Cardiac muscle cell (in vitro differentiated cells and primary cell): ENCODE measurements around the gene LIN7B. TPM values are rescaled to one million over a fixed set of nuclear protein-coding genes. Genes with fewer than 3 reads are reported as not detected.

Experiments used
- DNase-seq, 2 donors: peaks; one replicate each; pipeline versions ENCODE4 v3.0.0 to v3.0.0-alpha.2; 2010 to 2017; ENCODE audit warnings: low read depth in 1 of 2, low spot score in 1 of 2
- H3K27ac ChIP-seq: fragments of 200-600 bp; sonication (generic); 2 replicates; pipeline ENCODE4 v1.5.1; 2016
- H3K27me3 ChIP-seq: fragments of 200-600 bp; sonication (generic); 2 replicates; pipeline ENCODE4 v1.6.0; 2016; ENCODE audit warnings: control low read depth
- H3K36me3 ChIP-seq: fragments of 200-600 bp; sonication (generic); 2 replicates; pipeline ENCODE4 v1.5.1; 2016; ENCODE audit warnings: control low read depth
- H3K4me1 ChIP-seq: fragments of 200-600 bp; sonication (generic); 2 replicates; pipeline ENCODE4 v1.8.1; 2017; ENCODE audit warnings: low read depth, mild to moderate bottlenecking, mixed run types
- H3K4me3 ChIP-seq: fragments of 200-600 bp; sonication (generic); 2 replicates; pipeline ENCODE4 v1.5.1; 2016; ENCODE audit warnings: mild to moderate bottlenecking
- H3K9me3 ChIP-seq: fragments of 200-600 bp; sonication (generic); 2 replicates; pipeline ENCODE4 v1.5.1; 2017; ENCODE audit warnings: low read depth, mild to moderate bottlenecking, control low read depth
- CTCF ChIP-seq: IDR thresholded peaks from 2 replicates; pipeline ENCODE4 v1.5.1; 2012; ENCODE audit warnings: low read depth, mild to moderate bottlenecking, low read length
- polyA plus RNA-seq: library from polyadenylated mRNA; unstranded; fragments of >200 nt; fragmentation: Nextera tagmentation; extraction: Ambion mirVana; gene quantifications from 2 replicates; pipeline ENCODE4 v1.2.1, GENCODE V29; 2016
- total RNA-seq: library from RNA; depleted of rRNA; stranded (reverse); fragments of >200 nt; gene quantifications from 2 replicates; pipeline ENCODE4 v1.2.3, GENCODE V29; 2016

Gene LIN7B
- total RNA-seq (20.0 and 24.5 TPM in 2 replicates), polyA plus RNA-seq (34.6 and 37.8 TPM in 2 replicates)

GRCh38 chr19:49113762-49114629 lies at the start of gene LIN7B:
Gene LIN7B, plus strand, starts transcription at chr19:49114370. Its CDS starts 35 bp downstream, at chr19:49114405.
- Histone ChIP-seq H3K4me3 (peak within 1 kb of the TSS; percentile 47), H3K27me3 (no peaks in the 10 kb centered on the region), H3K4me1 (peaks cover 48% of the 10 kb centered on the region), H3K9me3 (no peaks in the 10 kb centered on the region), H3K36me3 (peaks cover 3% of the 10 kb centered on the region), H3K27ac (peak within 1 kb of the TSS; percentile 88)
- DNase-seq: peak; percentile 73 to 94
- peak; percentile 38 for TF ChIP-seq CTCF

GRCh38 chr19:49064768-49065611 lies 49.2 kb upstream of the LIN7B start, which contains the start of gene NTF4:
Gene NTF4, minus strand, starts transcription at chr19:49064818. Its CDS starts 2,821 bp downstream, at chr19:49061997.
- Histone ChIP-seq H3K4me1 (peaks cover 45% of the 10 kb centered on the region), H3K27ac (peak within 1 kb of the TSS; percentile 93), H3K4me3 (peak within 1 kb of the TSS; percentile 43), H3K27me3 (no peaks in the 10 kb centered on the region), H3K9me3 (no peaks in the 10 kb centered on the region), H3K36me3 (no peaks in the 10 kb centered on the region)
- peak; percentile 50 to 88 for DNase-seq
- TF ChIP-seq CTCF: no peak

- no peak for TF ChIP-seq CTCF
- Histone ChIP-seq H3K9me3 (no peaks in the 10 kb centered on the region), H3K36me3 (no peaks in the 10 kb centered on the region), H3K27me3 (no peaks in the 10 kb centered on the region), H3K4me3 (no peak overlapping the region), H3K4me1 (peaks cover 45% of the 10 kb centered on the region), H3K27ac (peak overlapping the region; percentile 93)
- peak in 1 of 2 donors; percentile 54 for DNase-seq
Observed at GRCh38 chr19:49065905-49066512, 48.2 kb upstream of the LIN7B start.

- H3K4me1 ChIP-seq: peaks cover 45% of the 10 kb centered on the region
- peak in 1 of 2 donors; percentile 40 for DNase-seq
- H3K27ac ChIP-seq: peak overlapping the region; percentile 93
- no peaks in the 10 kb centered on the region for H3K9me3 ChIP-seq
- no peaks in the 10 kb centered on the region for H3K36me3 ChIP-seq
- H3K4me3 ChIP-seq: no peak overlapping the region
- no peaks in the 10 kb centered on the region for H3K27me3 ChIP-seq
- TF ChIP-seq CTCF: no peak
Observed at GRCh38 chr19:49067554-49067953, 46.6 kb upstream of the LIN7B start.

- Histone ChIP-seq H3K4me1 (peaks cover 44% of the 10 kb centered on the region), H3K4me3 (no peak overlapping the region), H3K27me3 (no peaks in the 10 kb centered on the region), H3K9me3 (no peaks in the 10 kb centered on the region), H3K36me3 (no peaks in the 10 kb centered on the region), H3K27ac (no peak overlapping the region)
- no peak for DNase-seq
- TF ChIP-seq CTCF: no peak
Observed at GRCh38 chr19:49069026-49069425, 45.1 kb upstream of the LIN7B start.
